H1 (cell line): ENCODE results near the gene UCHL5. TPM values are rescaled to one million over a fixed set of nuclear protein-coding genes. Genes with fewer than 3 reads are reported as not detected.

Experiments
- CHD2 ChIP-seq: IDR thresholded peaks from 2 replicates; pipeline ENCODE4 v1.6.1; 2012; ENCODE audit warnings: low read length, improper control_type of control experiment
- NRF1 ChIP-seq: IDR thresholded peaks from 2 replicates; pipeline ENCODE4 v1.6.1; 2011; ENCODE audit warnings: mild to moderate bottlenecking, low read depth, low read length, improper control_type of control experiment
- polyA plus RNA-seq, 7 experiments: library from polyadenylated mRNA; depleted of rRNA in 3 of 7; stranded (reverse) in 5 of 7; unstranded in 2 of 7; fragments of >200 nt in 5 of 7; fragments of 200-250 nt in 2 of 7; gene quantifications; 1 replicate in 5 of 7; 2 replicates in 1 of 7; 4 replicates in 1 of 7; pipeline versions ENCODE4 v1.2.1 to v1.2.3, GENCODE V29; 2011 to 2013; ENCODE audit warnings: missing spikeins in 2 of 7, mixed read lengths in 2 of 7
- total RNA-seq: library from RNA; stranded (reverse); fragmentation: NEBNext Ultra II Directional; extraction: Animal tissue kit (Norgen Biotek cat#: 25700); gene quantifications from 2 replicates; pipeline ENCODE4 v1.2.1, GENCODE V29; 2021

UCHL5 gene
- total and polyA plus RNA-seq, 2 of the 8 experiments (the other 6 are each of a cell fraction or from before 2014, with no cell fraction given): 12.0 to 40.0 TPM

DNA sequence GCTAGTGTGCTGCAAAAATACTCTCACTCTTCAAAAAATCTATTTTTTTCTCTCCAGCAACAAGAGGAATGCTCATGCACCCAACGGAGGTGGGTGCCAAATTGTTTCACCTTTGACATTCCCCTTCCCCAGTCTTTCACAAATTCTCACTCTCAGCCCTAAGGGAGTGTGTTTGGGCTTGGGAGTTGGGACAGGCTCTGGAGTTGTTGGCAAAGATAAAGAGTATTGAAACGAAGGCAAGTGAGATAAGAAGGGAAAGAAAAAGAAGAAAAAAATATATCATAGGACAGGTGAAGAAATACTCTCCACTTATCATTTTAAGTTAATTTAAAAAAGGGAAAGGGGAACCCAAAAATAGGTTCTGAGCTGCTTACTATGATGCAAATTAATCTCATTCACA is 82.6 kb downstream of the UCHL5 start (continued):
- TF ChIP-seq CHD2 (no peak), NRF1 (no peak)
- TF ChIP-seq, all 59 proteins: peak for 0
